ENCODE results near the gene LPAR1. TPM values are rescaled to one million over a fixed set of nuclear protein-coding genes. Genes with fewer than 3 reads are reported as not detected.
A peak's percentile ranks its signal among the peaks of the same experiment; 100 is the strongest.
"Not testable (repeated sequence)": the region's sequence is repeated elsewhere in the genome, so short reads cannot be mapped to it uniquely, and the experiment has no call there.

Gene LPAR1
- total RNA-seq, 1 donor from 2014 or later: not detected

DNA sequence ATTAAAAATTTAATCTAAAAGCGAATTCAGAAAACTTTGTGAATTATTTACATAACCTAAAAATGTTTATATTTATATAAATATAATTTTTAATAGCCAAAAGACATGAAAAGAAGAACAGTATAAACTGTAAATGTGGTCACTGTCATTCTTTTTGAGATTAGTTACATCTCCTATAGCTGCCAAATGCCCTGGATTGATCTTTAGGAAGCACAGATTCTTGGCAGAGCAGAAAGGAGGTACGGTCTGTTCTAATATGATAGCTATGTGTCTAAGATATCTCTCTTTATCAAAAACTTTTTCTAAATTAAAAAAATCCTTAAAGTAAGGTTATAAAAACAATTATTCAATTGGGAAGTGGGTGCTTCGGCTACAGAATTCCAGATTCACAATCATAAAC, 151.0 kb downstream of the LPAR1 start:
- intact Hi-C loops (cut with micrococcal nuclease): no loop called here
- DNase-seq (ENCODE audit: low spot score): no peak
- Mint-ChIP-seq H3K9me3 (no peaks in the 10 kb centered on the region), H3K4me3 (ENCODE audit: low read depth) (no peak overlapping the region), H3K27me3 (ENCODE audit: low read depth) (no peaks in the 10 kb centered on the region), H3K36me3 (ENCODE audit: low read depth) (no peaks in the 10 kb centered on the region), H3K4me1 (ENCODE audit: low read depth) (no peaks in the 10 kb centered on the region), H3K27ac (no peak overlapping the region)

DNA sequence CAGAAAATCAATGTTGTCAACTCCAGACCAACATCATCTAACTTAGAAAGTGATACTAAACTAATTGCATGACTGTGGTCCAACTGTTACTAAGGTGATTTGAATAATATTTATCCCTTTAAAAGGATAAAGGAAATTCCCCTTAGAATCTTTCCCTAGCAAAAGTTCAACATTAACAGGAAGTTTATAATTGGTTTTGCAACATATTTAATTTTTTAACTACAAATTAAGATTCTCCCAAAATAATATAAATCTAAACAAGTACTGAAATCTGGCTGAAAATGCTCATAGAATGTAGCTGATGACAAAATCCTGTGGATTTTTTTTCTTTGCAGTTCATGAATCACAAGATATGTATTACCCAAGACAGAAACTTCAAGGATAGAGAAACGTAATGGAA, 151.4 kb downstream of the LPAR1 start:
- DNase-seq (ENCODE audit: low spot score): no peak
- H3K4me1 Mint-ChIP-seq (ENCODE audit: low read depth): no peaks in the 10 kb centered on the region
- H3K4me3 Mint-ChIP-seq (ENCODE audit: low read depth): no peak overlapping the region
- no peaks in the 10 kb centered on the region for H3K36me3 Mint-ChIP-seq (ENCODE audit: low read depth)
- no peaks in the 10 kb centered on the region for H3K9me3 Mint-ChIP-seq
- H3K27me3 Mint-ChIP-seq (ENCODE audit: low read depth): no peaks in the 10 kb centered on the region
- intact Hi-C loops (cut with micrococcal nuclease): no loop called here
- no peak overlapping the region for H3K27ac Mint-ChIP-seq

DNA sequence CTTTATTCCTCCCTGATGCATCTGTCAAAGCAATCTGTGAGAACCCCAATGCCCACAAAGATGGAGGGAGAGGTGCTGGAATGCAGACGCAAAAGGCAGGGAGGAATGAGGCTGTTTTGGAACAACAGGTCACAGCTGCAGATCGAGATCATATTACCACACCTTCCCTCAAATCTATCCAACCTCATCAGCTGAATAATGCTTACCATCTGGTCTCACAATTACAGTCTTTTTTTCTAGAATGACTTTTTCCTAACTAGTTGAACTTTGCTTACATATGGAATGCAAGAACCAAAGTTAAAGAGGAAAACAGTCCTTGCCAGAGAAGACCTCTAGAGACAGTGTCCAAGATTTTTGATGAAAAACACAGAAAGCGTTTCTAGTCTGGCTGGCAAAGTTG, 158.1 kb downstream of the LPAR1 start:
- intact Hi-C loops (cut with micrococcal nuclease): no loop called here
- DNase-seq (ENCODE audit: low spot score): no peak
- Mint-ChIP-seq H3K27ac (no peak overlapping the region), H3K4me1 (ENCODE audit: low read depth) (peaks cover 4% of the 10 kb centered on the region), H3K9me3 (no peaks in the 10 kb centered on the region), H3K36me3 (ENCODE audit: low read depth) (no peaks in the 10 kb centered on the region), H3K4me3 (ENCODE audit: low read depth) (no peak overlapping the region), H3K27me3 (ENCODE audit: low read depth) (peaks cover 7% of the 10 kb centered on the region)

DNA sequence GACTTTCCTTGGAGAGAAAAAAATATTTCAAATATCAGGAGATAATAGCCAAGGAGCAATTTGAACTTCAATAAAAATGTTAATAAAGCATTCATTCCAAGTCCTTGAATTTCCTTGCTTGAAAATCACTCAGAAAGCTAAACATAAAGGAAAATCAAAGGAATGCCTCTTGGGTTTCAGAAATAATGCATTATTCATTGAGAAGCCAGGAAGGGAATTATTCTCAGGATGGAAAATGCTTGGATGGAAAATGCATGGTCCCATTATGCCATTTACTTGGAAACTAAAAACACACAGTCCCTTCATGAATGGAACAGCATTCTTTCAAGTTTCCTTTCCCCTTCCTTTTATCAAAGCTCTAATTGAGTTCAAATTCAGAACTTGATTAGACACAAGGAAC, 160.9 kb downstream of the LPAR1 start:
- DNase-seq (ENCODE audit: low spot score): no peak
- Mint-ChIP-seq H3K9me3 (peaks cover 4% of the 10 kb centered on the region), H3K27ac (no peak overlapping the region), H3K4me3 (ENCODE audit: low read depth) (no peak overlapping the region), H3K4me1 (ENCODE audit: low read depth) (peaks cover 8% of the 10 kb centered on the region), H3K36me3 (ENCODE audit: low read depth) (no peaks in the 10 kb centered on the region), H3K27me3 (ENCODE audit: low read depth) (peaks cover 7% of the 10 kb centered on the region)
- intact Hi-C loops (cut with micrococcal nuclease): no loop called here

DNA sequence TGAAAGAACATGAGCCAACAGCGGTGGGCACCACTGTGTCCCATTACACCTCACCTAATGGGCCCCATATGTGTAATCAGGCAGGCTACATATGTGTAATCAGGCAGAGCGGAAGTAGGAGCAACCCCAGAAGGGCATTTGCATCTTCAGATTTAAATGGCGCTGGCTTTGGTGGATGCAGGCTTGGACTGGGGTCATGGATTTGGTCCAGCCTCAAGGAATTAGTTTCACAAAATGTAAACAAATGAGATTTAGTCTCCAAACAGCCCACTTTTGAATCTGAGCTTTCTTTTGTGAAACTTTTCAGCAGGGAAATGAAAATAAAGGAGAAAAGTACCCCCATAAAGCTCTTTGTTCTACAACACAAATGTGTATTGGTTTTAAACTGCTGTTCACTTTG, 161.3 kb downstream of the LPAR1 start:
- H3K9me3 Mint-ChIP-seq: peaks cover 8% of the 10 kb centered on the region
- peaks cover 7% of the 10 kb centered on the region for H3K27me3 Mint-ChIP-seq (ENCODE audit: low read depth)
- intact Hi-C loops (cut with micrococcal nuclease): no loop called here
- peaks cover 8% of the 10 kb centered on the region for H3K4me1 Mint-ChIP-seq (ENCODE audit: low read depth)
- H3K27ac Mint-ChIP-seq: no peak overlapping the region
- DNase-seq (ENCODE audit: low spot score): no peak
- H3K36me3 Mint-ChIP-seq (ENCODE audit: low read depth): no peaks in the 10 kb centered on the region
- H3K4me3 Mint-ChIP-seq (ENCODE audit: low read depth): no peak overlapping the region

DNA sequence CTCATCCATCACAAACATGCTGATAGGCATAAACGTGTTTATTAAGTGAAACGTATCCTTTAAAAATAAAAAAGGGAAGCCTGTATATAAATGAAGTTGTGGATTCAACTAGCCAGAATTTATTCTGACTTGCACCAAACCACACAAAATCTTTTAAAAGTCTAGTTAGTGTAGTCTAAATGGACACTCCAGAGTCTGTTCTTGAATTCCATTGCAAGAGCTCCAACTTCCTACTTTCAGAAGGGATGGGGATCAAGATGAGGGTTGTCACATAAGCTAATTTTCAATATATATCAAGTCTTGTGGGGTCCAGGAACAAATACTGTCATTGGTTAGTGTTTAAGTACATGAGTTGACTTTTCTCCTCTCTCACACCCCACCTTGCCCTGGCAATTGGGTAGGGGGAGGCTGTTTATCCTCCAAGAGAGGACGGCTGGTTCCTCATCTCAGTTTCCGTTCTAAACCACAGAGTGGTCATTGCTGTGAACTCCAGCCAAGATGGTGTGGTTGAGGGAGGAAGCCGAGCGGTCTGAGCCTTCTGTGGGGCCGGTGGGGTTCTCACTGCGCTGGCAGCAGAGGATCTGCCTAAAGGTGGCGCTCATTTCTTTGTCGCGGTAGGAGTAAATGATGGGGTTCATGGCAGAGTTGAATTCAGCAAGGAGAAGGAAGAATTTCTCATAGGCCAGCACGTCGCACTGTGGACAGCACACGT, 163.2 kb downstream of the LPAR1 start:
- no peak for DNase-seq (ENCODE audit: low spot score)
- Mint-ChIP-seq H3K27me3 (ENCODE audit: low read depth) (peaks cover 5% of the 10 kb centered on the region), H3K9me3 (peaks cover 19% of the 10 kb centered on the region), H3K4me3 (ENCODE audit: low read depth) (no peak overlapping the region), H3K36me3 (ENCODE audit: low read depth) (peaks cover 5% of the 10 kb centered on the region), H3K27ac (peak overlapping the region; percentile 18), H3K4me1 (ENCODE audit: low read depth) (peaks cover 14% of the 10 kb centered on the region)
- intact Hi-C loops (cut with micrococcal nuclease): no loop called here

DNA sequence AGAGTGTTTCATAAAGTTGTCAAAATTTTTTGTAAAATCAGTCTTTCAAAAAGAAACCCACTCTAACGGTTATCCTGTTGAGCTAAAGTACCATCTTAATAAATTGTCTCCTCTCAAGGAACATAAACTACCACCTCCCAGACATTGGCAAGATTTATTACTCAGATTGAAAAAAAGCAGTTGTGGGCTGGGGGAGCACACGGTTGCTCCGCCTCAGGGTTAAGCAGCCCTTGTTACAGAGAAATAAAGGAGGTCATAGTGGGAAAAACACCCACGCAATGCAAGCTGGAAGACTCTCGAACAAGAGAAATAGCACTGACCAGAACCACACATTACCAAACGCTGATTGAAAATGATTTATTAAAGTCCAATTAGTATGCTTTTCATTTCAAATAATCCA, 165.3 kb downstream of the LPAR1 start:
- DNase-seq (ENCODE audit: low spot score): no peak
- Mint-ChIP-seq H3K9me3 (peaks cover 28% of the 10 kb centered on the region), H3K27me3 (ENCODE audit: low read depth) (peaks cover 5% of the 10 kb centered on the region), H3K27ac (no peak overlapping the region), H3K4me3 (ENCODE audit: low read depth) (no peak overlapping the region), H3K4me1 (ENCODE audit: low read depth) (peaks cover 18% of the 10 kb centered on the region), H3K36me3 (ENCODE audit: low read depth) (peaks cover 5% of the 10 kb centered on the region)
- intact Hi-C loops (cut with micrococcal nuclease): no loop called here

DNA sequence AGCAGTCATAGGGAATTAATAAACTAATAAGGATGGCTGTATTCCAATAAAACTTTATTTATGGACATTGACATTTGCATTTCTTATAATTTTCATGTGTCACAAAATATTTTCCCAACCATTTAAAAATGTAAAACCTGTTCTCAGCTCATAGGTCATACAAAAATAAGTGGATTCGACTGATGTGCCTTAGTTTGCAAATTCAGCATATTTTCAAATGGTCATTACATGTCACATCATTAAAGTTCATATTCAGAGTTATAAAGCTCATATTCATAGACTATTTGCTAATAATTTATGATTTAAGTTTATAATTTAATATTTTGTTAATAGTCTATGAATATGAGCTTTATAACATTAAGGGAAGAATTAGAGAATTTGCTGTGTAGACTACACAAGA, 166.5 kb downstream of the LPAR1 start:
- no peak overlapping the region for H3K4me3 Mint-ChIP-seq (ENCODE audit: low read depth)
- peaks cover 4% of the 10 kb centered on the region for H3K27me3 Mint-ChIP-seq (ENCODE audit: low read depth)

DNA sequence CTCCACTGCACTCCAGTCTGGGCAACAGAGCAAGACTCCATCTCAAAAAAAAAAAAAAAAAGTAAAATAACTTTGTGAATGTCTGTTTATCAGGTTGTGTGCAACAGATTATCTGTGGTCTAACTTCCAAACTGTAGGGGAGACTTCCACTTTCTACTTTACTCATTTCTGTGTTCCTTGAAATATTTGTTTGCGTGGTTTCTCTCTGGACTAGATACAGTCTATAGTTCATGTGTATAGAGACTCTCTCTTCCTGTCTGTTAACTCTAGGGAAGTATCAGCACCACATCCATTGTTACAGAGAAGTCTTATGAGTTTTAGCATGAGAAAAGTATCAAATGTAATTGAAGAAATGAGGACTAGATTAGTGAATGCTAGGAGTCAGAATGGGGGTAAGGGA, 168.3 kb downstream of the LPAR1 start:
- H3K9me3 Mint-ChIP-seq: peaks cover 44% of the 10 kb centered on the region
- intact Hi-C loops (cut with micrococcal nuclease): no loop called here
- H3K4me1 Mint-ChIP-seq (ENCODE audit: low read depth): peaks cover 12% of the 10 kb centered on the region
- H3K27me3 Mint-ChIP-seq (ENCODE audit: low read depth): no peaks in the 10 kb centered on the region
- DNase-seq (ENCODE audit: low spot score): no peak
- peaks cover 5% of the 10 kb centered on the region for H3K36me3 Mint-ChIP-seq (ENCODE audit: low read depth)
- H3K27ac Mint-ChIP-seq: peak overlapping the region; percentile 61
- no peak overlapping the region for H3K4me3 Mint-ChIP-seq (ENCODE audit: low read depth)

More for the DNA sequence above, 166.5 kb downstream of the LPAR1 start:
- intact Hi-C loops (cut with micrococcal nuclease): no loop called here
- no peak overlapping the region for H3K27ac Mint-ChIP-seq
- H3K4me1 Mint-ChIP-seq (ENCODE audit: low read depth): peaks cover 18% of the 10 kb centered on the region
- no peak for DNase-seq (ENCODE audit: low spot score)
- H3K36me3 Mint-ChIP-seq (ENCODE audit: low read depth): peaks cover 5% of the 10 kb centered on the region
- peaks cover 34% of the 10 kb centered on the region for H3K9me3 Mint-ChIP-seq

DNA sequence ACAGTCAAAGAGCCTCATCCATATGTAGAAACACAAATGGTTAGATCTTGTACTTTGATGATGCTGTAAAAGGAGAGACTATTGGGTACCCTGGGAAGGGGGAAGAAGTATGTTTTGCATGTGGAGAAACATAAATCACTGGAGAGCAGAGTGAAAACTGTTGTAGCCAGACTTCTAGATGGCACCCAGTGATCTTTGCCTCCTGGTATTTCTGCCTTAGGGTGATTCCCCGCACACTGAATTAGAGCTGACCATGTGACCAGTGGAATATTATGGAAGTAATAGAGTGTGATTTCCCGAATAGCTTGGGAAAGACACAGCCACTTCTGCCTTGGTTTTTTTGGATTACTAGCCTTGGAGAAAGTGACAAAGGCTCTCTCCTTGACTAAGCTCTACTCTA, 174.3 kb downstream of the LPAR1 start:
- no peak overlapping the region for H3K27ac Mint-ChIP-seq
- no peak for DNase-seq (ENCODE audit: low spot score)
- no peaks in the 10 kb centered on the region for H3K36me3 Mint-ChIP-seq (ENCODE audit: low read depth)
- H3K4me1 Mint-ChIP-seq (ENCODE audit: low read depth): no peaks in the 10 kb centered on the region
- intact Hi-C loops (cut with micrococcal nuclease): no loop called here
- H3K9me3 Mint-ChIP-seq: peaks cover 54% of the 10 kb centered on the region
- H3K4me3 Mint-ChIP-seq (ENCODE audit: low read depth): no peak overlapping the region
- no peaks in the 10 kb centered on the region for H3K27me3 Mint-ChIP-seq (ENCODE audit: low read depth)

DNA sequence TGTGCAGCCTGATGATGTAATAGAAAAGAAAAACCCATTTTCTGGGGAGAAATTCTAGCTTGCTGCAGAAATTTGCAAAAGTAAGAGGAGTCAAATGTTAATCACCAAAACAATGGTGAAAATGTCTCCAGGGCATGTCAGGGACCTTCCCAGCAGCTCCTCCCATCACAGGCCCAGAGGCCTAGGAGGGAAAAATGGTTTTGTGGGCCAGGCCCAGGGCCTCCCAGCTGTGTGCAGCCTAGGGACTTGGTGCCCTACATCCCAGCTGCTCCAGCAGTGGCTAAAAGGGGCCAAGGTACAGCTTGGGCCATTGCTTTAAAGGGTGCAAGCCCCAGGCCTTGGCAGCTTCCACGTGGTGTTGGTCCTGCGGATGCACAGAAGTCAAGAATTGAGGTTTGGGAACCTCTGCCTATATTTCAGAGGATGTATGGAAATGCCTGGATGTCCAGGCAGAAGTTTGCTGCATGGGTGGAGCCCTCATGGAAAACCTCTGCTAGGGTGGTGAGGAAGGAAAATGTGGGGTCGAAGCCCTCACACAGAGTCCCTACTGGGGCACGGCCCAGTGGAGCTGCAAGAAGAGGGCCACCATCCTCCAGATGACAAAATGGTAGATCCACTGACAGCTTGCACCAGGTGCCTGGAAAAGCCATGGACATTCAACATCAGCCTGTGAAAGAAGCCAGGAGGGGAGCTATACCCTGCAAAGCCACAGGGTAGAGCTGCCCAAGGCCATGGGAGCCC, 176.7 kb downstream of the LPAR1 start:
- intact Hi-C loops (cut with micrococcal nuclease); H3K27me3 Mint-ChIP-seq (ENCODE audit: low read depth); H3K27ac Mint-ChIP-seq; H3K36me3 Mint-ChIP-seq (ENCODE audit: low read depth); H3K4me3 Mint-ChIP-seq (ENCODE audit: low read depth); DNase-seq (ENCODE audit: low spot score); H3K4me1 Mint-ChIP-seq (ENCODE audit: low read depth): not testable (repeated sequence)
- peaks cover 60% of the 10 kb centered on the region for H3K9me3 Mint-ChIP-seq

DNA sequence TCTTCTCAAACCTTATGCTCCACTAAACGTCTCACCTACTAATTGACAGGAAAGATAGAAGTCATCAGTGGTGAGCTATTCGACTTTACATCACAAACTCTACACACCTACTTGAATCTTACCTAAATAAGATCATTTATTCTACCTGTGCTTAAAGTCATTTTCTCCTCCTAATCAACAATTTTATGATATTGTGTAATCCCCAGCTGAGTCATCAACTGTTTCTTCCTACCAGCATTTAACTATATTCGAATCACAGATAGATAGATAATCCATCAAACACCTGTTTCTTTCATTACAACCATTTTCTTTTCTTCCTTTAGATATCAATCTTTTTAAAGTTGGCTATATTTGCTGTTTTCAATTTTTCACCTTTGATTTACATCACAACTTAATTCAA, 181.5 kb downstream of the LPAR1 start:
- Mint-ChIP-seq H3K9me3 (peaks cover 59% of the 10 kb centered on the region), H3K36me3 (ENCODE audit: low read depth) (no peaks in the 10 kb centered on the region), H3K4me3 (ENCODE audit: low read depth) (no peak overlapping the region), H3K4me1 (ENCODE audit: low read depth) (no peaks in the 10 kb centered on the region), H3K27ac (no peak overlapping the region), H3K27me3 (ENCODE audit: low read depth) (no peaks in the 10 kb centered on the region)
- intact Hi-C loops (cut with micrococcal nuclease): no loop called here
- no peak for DNase-seq (ENCODE audit: low spot score)

DNA sequence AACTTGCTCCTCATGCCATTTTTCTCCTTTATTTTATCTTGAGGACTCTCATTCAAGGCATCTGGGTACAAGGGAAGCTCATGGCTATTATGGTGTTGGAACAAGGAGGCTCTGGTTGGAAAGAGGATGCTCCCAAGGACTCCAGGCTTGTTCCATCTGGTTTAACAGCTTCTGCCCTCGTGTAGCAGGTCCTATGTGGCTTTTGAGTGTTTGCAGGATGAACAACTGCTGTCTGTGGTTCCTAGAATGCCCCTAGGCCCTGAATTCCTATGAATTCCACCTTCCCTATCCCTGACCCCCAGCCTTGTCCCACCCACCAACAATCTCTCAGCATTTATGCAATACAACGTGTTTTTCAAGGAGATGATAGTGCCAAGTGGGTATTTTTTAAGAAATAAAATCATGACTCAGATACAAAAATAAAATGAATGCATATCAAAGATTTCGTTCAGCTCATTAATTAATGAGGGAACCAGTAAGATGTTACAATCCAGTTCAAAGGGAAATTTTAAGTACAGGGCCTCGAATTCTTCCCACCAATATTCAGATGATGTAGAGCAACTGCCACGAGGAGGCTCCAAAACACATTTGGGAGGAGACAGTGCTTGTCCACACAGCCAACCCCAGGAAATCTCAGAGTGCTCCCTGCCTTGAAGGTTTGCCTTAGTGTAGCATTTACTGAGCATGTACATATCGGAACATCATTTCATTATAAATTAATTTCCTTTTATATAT, 187.7 kb downstream of the LPAR1 start:
- peaks cover 16% of the 10 kb centered on the region for H3K9me3 Mint-ChIP-seq
- no peak overlapping the region for H3K27ac Mint-ChIP-seq
- no peaks in the 10 kb centered on the region for H3K4me1 Mint-ChIP-seq (ENCODE audit: low read depth)
- no peaks in the 10 kb centered on the region for H3K36me3 Mint-ChIP-seq (ENCODE audit: low read depth)
- intact Hi-C loops (cut with micrococcal nuclease): no loop called here
- DNase-seq (ENCODE audit: low spot score): no peak
- no peaks in the 10 kb centered on the region for H3K27me3 Mint-ChIP-seq (ENCODE audit: low read depth)
- H3K4me3 Mint-ChIP-seq (ENCODE audit: low read depth): no peak overlapping the region
